Measurements from ENCODE around the gene LYPD1. TPM values are rescaled to one million over a fixed set of nuclear protein-coding genes. Genes with fewer than 3 reads are reported as not detected.

The LYPD1 gene
- total RNA-seq, 1 experiment from 2014 or later, result not detected

DNA sequence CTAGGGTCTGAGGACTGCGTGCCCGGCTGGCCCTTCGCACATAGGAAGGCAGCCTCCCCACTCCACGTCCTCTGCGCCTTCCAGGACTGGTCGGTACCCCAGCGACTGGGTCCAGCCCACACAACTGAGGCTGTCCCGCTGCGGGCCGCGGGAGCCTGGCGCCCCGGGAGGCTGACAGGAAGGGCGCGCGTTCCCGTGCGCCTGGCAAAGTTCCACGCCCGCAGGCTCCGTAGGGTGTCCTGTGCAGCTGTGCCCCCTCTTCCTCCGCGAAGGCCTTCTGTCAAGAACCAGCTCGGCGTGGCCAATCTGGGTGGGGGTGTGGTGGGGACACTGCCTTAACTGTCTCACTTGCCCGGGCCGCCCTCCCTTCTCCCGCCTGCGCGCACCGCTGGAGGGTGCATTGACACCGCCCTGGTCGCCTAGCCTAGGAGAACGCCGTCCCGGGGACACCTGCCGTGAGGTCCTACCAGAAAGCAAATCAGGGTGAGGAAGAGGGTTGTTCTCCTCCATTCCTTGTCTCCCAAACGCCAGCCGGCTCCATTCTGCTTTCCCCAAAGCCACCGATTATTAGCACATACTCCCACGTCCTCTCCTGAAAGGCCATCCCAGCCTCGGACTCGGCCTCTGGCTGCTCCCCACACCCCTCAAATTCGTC, 618 bp upstream of the LYPD1 start (continued):
- TF ChIP-seq EZH2phosphoT487 (IDR thresholded peaks at IDR 0.05; ENCODE audit: borderline replicate concordance) (no peak), ZNF274 (IDR thresholded peaks at IDR 0.05; ENCODE audit: low read depth, low read length) (no peak), TCF7L2 (IDR thresholded peaks at IDR 0.05; ENCODE audit: borderline replicate concordance, extremely low read depth, insufficient read depth, insufficient read length) (no peak)

- Histone ChIP-seq H4K20me1 (ENCODE audit: insufficient read depth) (no peaks in the 10 kb centered on the region), H3K9me3 (ENCODE audit: control insufficient read depth in 1 of 2, insufficient read depth in 1 of 2, low read depth in 1 of 2, low read length in 2 of 2) (no peaks in the 10 kb centered on the region), H2AFZ (ENCODE audit: low read depth, low read length, poor library complexity, severe bottlenecking) (no peak overlapping the region), H3K79me2 (ENCODE audit: insufficient read depth, low read length) (no peaks in the 10 kb centered on the region), H3K4me1 (ENCODE audit: control insufficient read depth in 1 of 2, insufficient read depth in 2 of 2, low read length in 2 of 2) (peaks cover 10 to 18% of the 10 kb centered on the region in 2 experiments), H3K4me2 (ENCODE audit: low read length) (peak overlapping the region; percentile 47; the same call in 1 of the 2 replicates), H3K36me3 (ENCODE audit: control insufficient read depth in 1 of 2, insufficient read depth in 2 of 2, low read length in 2 of 2) (no peaks in the 10 kb centered on the region), H3K27me3 (ENCODE audit: insufficient read depth, low read length) (peaks cover 61% of the 10 kb centered on the region), H3K9ac (ENCODE audit: low read length) (no peak overlapping the region), H3K27ac (ENCODE audit: low read depth, low read length) (no peak overlapping the region), H3K4me3 (replicated peaks in 1 of 2; ENCODE audit: low read depth in 1 of 2, low read length in 2 of 2) (no peak overlapping the region), H3K9me2 (ENCODE audit: insufficient read depth) (no peaks in the 10 kb centered on the region)
- intact Hi-C loops (cut with micrococcal nuclease), result no loop called here
- CTCF ChIA-PET, result no interaction called here
- POLR2A ChIA-PET, result no interaction called here
- RAD21 ChIA-PET (ENCODE audit: low non-redundant PET in 1 of 2, low total read pairs in 2 of 2, uncharacterized antibody in 2 of 2, unreplicated experiment in 2 of 2), result no interaction called here
- DNase-seq (ENCODE audit: low read depth, low spot score) (no peak), ATAC-seq (no peak)
- no peak for TF ChIP-seq EZH2 (IDR thresholded peaks at IDR 0.05)
- TF ChIP-seq, protein P1, sequence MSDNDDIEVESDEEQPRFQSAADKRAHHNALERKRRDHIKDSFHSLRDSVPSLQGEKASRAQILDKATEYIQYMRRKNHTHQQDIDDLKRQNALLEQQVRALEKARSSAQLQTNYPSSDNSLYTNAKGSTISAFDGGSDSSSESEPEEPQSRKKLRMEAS (IDR thresholded peaks at IDR 0.05), result no peak
- TF ChIP-seq POLR2AphosphoS5 (IDR thresholded peaks at IDR 0.05; ENCODE audit: low read depth, low read length), result no peak
- no peak for TF ChIP-seq SIN3A (IDR thresholded peaks at IDR 0.05; ENCODE audit: low read depth)
- no peak for TF ChIP-seq CBX3 (IDR thresholded peaks at IDR 0.05; ENCODE audit: low read depth)
- TF ChIP-seq SP1 (IDR thresholded peaks at IDR 0.05; ENCODE audit: low read depth), result no peak
- no peak for TF ChIP-seq FOSL1 (IDR thresholded peaks at IDR 0.05; ENCODE audit: low read depth)
- TF ChIP-seq SRF (IDR thresholded peaks at IDR 0.05; ENCODE audit: low read depth), result no peak
- no peak for TF ChIP-seq ZFX (IDR thresholded peaks at IDR 0.05)
- no peak for TF ChIP-seq TCF7L2 (IDR thresholded peaks at IDR 0.05; ENCODE audit: borderline replicate concordance, extremely low read depth, insufficient read depth, insufficient read length)
- no peak for TF ChIP-seq ZNF274 (IDR thresholded peaks at IDR 0.05; ENCODE audit: low read depth, low read length)
- TF ChIP-seq POLR2A (IDR thresholded peaks at IDR 0.05; ENCODE audit: borderline replicate concordance, extremely low read depth, insufficient read depth, insufficient read length), result no peak
- BruUV-seq (replicated peaks), result no TSS peak
Observed at GRCh38 chr2:132668987-132669907, 758 bp downstream of the LYPD1 start.
